ENCODE measurements around the gene LIPT1.

GRCh38 chr2:99154643-99155536 lies at the start of gene LIPT1, which contains the start of gene TSGA10:
- TF ChIP-seq POLR2AphosphoS5 (IDR thresholded peaks at IDR 0.05): peak in 2 of 3 donors; percentile 75 to 89
- no peak for TF ChIP-seq CTCF (IDR thresholded peaks at IDR 0.05)
- peak in 1 of 2 donors; percentile 67 for TF ChIP-seq POLR2A (IDR thresholded peaks at IDR 0.05)
- no peak for TF ChIP-seq EP300 (IDR thresholded peaks at IDR 0.05)
